PFSK-1 (cell line): ENCODE measurements around the gene UBAP1L.

Experiments
- FOXP2 ChIP-seq: optimal IDR thresholded peaks from 2 replicates; pipeline ENCODE3; 2011; ENCODE audit warnings: borderline replicate concordance, control low read depth, inconsistent platforms; ENCODE audit not compliant: insufficient read depth; ENCODE audit errors: extremely low read length, extremely low read depth
- POLR2AphosphoS5 ChIP-seq: IDR thresholded peaks from 2 replicates; pipeline ENCODE4 v1.6.1; 2012; ENCODE audit warnings: low read depth, mild to moderate bottlenecking, control low read depth, low read length, moderate library complexity
- REST ChIP-seq, 2 experiments: IDR thresholded peaks; 2 replicates each; pipeline versions ENCODE4 v1.6.1 to v1.8.0; 2011 to 2012; ENCODE audit warnings: low read depth in 2 of 2, low read length in 2 of 2, control low read depth in 1 of 2, inconsistent platforms in 1 of 2, mild to moderate bottlenecking in 1 of 2, moderate library complexity in 1 of 2; ENCODE audit not compliant: insufficient read depth in 1 of 2
- SIN3A ChIP-seq: IDR thresholded peaks from 2 replicates; pipeline ENCODE4 v1.6.1; 2012; ENCODE audit warnings: mild to moderate bottlenecking, low read length, moderate library complexity, borderline replicate concordance; ENCODE audit not compliant: insufficient read depth
- TAF1 ChIP-seq: IDR thresholded peaks from 2 replicates; pipeline ENCODE4 v1.6.1; 2012; ENCODE audit warnings: low read length, control low read depth, borderline replicate concordance; ENCODE audit not compliant: insufficient read depth

Gene UBAP1L

GRCh38 chr15:65076486-65077290 is 38.3 kb downstream of the UBAP1L start, which contains the start of gene KBTBD13:
KBTBD13 (plus strand) TSS chr15:65076746; CDS start chr15:65076816, 70 bp downstream.
- TF ChIP-seq SIN3A (no peak), FOXP2 (no peak), POLR2AphosphoS5 (no peak), TAF1 (no peak), REST (IDR thresholded peaks at IDR 0.05; ENCODE audit: insufficient read depth in 1 of 2, low read depth in 2 of 2, low read length in 2 of 2) (no peak)

- no peak for TF ChIP-seq REST (IDR thresholded peaks at IDR 0.05; ENCODE audit: insufficient read depth in 1 of 2, low read depth in 2 of 2, low read length in 2 of 2)
- no peak for TF ChIP-seq POLR2AphosphoS5
- TF ChIP-seq TAF1, result no peak
- TF ChIP-seq FOXP2, result no peak
- TF ChIP-seq SIN3A, result no peak
Observed at GRCh38 chr15:65072617-65073016, 42.4 kb downstream of the UBAP1L start.

- TF ChIP-seq TAF1, result no peak
- no peak for TF ChIP-seq REST (IDR thresholded peaks at IDR 0.05; ENCODE audit: insufficient read depth in 1 of 2, low read depth in 2 of 2, low read length in 2 of 2)
- TF ChIP-seq SIN3A, result no peak
- no peak for TF ChIP-seq FOXP2
- TF ChIP-seq POLR2AphosphoS5, result no peak
Observed at GRCh38 chr15:65072027-65072426, 43.0 kb downstream of the UBAP1L start.

- no peak for TF ChIP-seq SIN3A
- TF ChIP-seq FOXP2, result no peak
- TF ChIP-seq POLR2AphosphoS5, result no peak
- no peak for TF ChIP-seq REST (IDR thresholded peaks at IDR 0.05; ENCODE audit: insufficient read depth in 1 of 2, low read depth in 2 of 2, low read length in 2 of 2)
Observed at GRCh38 chr15:65071381-65071811, 43.6 kb downstream of the UBAP1L start.
